Measurements from ENCODE around the gene TBC1D19. TPM values are rescaled to one million over a fixed set of nuclear protein-coding genes. Genes with fewer than 3 reads are reported as not detected.

TBC1D19 gene
- total RNA-seq, 1 experiment from 2014 or later = 12.8 TPM

DNA sequence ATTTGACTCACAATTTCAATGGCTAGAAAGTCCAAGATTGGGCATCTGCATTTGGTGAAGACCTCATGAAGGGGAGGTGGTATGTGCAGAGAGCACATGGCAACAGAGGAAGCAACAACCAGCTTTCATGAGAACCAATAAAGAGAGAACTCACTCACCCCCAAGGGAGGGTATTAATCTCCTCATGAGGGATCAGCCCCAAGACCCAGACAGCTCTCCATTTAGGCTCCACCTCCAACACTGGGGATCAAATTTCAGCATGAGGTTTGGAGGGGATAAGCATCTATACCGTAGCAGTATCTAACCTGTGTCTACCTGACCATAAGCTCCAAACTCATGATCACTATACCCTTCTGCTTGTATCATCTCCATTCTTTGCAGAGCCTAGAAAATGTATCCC lies 9.3 kb upstream of the TBC1D19 start:
- H3K27me3 ChIP-seq (ENCODE audit: insufficient read depth, low read depth) = no peaks in the 10 kb centered on the region
- H3K9me3 ChIP-seq (ENCODE audit: insufficient read depth, low read depth) = no peaks in the 10 kb centered on the region
- BruUV-seq (replicated peaks) = no TSS peak
- no peak overlapping the region for H3K4me2 ChIP-seq
- H3F3A ChIP-seq (ENCODE audit: insufficient read depth, low read depth) = peaks cover 2% of the 10 kb centered on the region; the same call in 1 of the 2 replicates
- no peaks in the 10 kb centered on the region for H4K20me1 ChIP-seq (ENCODE audit: insufficient read depth)
- H3K4me1 ChIP-seq (replicated peaks; ENCODE audit: insufficient read depth) = 0 out of 2 replicates have a peak, but pooled peaks cover 6% of the 10 kb centered on the region
- no peaks in the 10 kb centered on the region for H3K79me2 ChIP-seq (ENCODE audit: low read depth)
- H3K36me3 ChIP-seq (ENCODE audit: low read depth) = no peaks in the 10 kb centered on the region
- H3K4me3 ChIP-seq = no peak overlapping the region
- H3K27ac ChIP-seq = no peak overlapping the region
- CTCF ChIA-PET = no interaction called here
- intact Hi-C loops (cut with micrococcal nuclease; ENCODE audit: unreplicated experiment) = no loop called here
- no peak for DNase-seq
- TF ChIP-seq, protein P1, sequence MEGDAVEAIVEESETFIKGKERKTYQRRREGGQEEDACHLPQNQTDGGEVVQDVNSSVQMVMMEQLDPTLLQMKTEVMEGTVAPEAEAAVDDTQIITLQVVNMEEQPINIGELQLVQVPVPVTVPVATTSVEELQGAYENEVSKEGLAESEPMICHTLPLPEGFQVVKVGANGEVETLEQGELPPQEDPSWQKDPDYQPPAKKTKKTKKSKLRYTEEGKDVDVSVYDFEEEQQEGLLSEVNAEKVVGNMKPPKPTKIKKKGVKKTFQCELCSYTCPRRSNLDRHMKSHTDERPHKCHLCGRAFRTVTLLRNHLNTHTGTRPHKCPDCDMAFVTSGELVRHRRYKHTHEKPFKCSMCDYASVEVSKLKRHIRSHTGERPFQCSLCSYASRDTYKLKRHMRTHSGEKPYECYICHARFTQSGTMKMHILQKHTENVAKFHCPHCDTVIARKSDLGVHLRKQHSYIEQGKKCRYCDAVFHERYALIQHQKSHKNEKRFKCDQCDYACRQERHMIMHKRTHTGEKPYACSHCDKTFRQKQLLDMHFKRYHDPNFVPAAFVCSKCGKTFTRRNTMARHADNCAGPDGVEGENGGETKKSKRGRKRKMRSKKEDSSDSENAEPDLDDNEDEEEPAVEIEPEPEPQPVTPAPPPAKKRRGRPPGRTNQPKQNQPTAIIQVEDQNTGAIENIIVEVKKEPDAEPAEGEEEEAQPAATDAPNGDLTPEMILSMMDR (conservative IDR thresholded peaks at IDR 0.05) = no peak
- TF ChIP-seq EZH2 (IDR thresholded peaks at IDR 0.05; ENCODE audit: low read depth) = no peak
- no peaks in the 10 kb centered on the region for H3K9me2 ChIP-seq (ENCODE audit: insufficient read depth)
- H2AFZ ChIP-seq = no peak overlapping the region
- POLR2A ChIA-PET (ENCODE audit: unreplicated experiment) = no interaction called here

GRCh38 chr4:26576231-26576739 lies 7.6 kb upstream of the TBC1D19 start:
- Histone ChIP-seq H2AFZ (no peak overlapping the region), H3K4me2 (no peak overlapping the region)
- DNase-seq = no peak

DNA sequence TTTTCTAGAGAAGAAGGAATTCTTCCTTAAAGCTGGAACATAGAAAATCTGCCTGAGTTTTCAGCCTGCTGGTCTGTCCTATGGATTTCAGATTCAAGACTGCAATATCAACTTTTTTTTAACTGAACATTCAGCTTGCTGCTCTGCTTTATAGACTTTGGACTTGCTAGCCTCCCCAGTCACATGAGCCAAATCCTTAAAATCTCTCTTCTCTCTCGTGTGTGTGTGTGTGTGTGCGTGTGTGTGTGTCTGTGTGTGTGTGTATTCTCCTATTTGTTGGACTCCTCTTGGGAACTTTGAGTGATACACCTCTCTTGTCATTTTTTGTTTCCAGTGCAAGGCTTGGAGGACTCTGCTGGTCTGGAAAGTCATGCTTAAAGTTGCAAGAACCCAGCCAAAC lies 6.8 kb upstream of the TBC1D19 start:
- Histone ChIP-seq H2AFZ (no peak overlapping the region), H3K4me3 (no peak overlapping the region), H3F3A (ENCODE audit: insufficient read depth, low read depth) (no peaks in the 10 kb centered on the region), H3K4me1 (replicated peaks; ENCODE audit: insufficient read depth) (no peaks in the 10 kb centered on the region), H3K9me2 (ENCODE audit: insufficient read depth) (no peaks in the 10 kb centered on the region), H3K36me3 (ENCODE audit: low read depth) (no peaks in the 10 kb centered on the region), H3K9me3 (ENCODE audit: insufficient read depth, low read depth) (no peaks in the 10 kb centered on the region), H3K4me2 (no peak overlapping the region), H3K27ac (no peak overlapping the region), H3K27me3 (ENCODE audit: insufficient read depth, low read depth) (no peaks in the 10 kb centered on the region), H3K79me2 (ENCODE audit: low read depth) (no peaks in the 10 kb centered on the region), H4K20me1 (ENCODE audit: insufficient read depth) (no peaks in the 10 kb centered on the region)
- DNase-seq = no peak
- POLR2A ChIA-PET (ENCODE audit: unreplicated experiment) = no interaction called here
- intact Hi-C loops (cut with micrococcal nuclease; ENCODE audit: unreplicated experiment) = no loop called here
- BruUV-seq (replicated peaks) = no TSS peak
- CTCF ChIA-PET = no interaction called here
- no peak for TF ChIP-seq EZH2 (IDR thresholded peaks at IDR 0.05; ENCODE audit: low read depth)
- TF ChIP-seq, protein P1 (conservative IDR thresholded peaks at IDR 0.05) = no peak

More at GRCh38 chr4:26576231-26576739, 7.6 kb upstream of the TBC1D19 start:
- ChIA-PET POLR2A (ENCODE audit: unreplicated experiment) (no interaction called here), CTCF (no interaction called here)
- BruUV-seq (replicated peaks) = no TSS peak
- Histone ChIP-seq H3K4me1 (replicated peaks; ENCODE audit: insufficient read depth) (no peaks in the 10 kb centered on the region), H4K20me1 (ENCODE audit: insufficient read depth) (no peaks in the 10 kb centered on the region), H3K27me3 (ENCODE audit: insufficient read depth, low read depth) (no peaks in the 10 kb centered on the region), H3K9me3 (ENCODE audit: insufficient read depth, low read depth) (no peaks in the 10 kb centered on the region), H3K27ac (no peak overlapping the region), H3F3A (ENCODE audit: insufficient read depth, low read depth) (no peaks in the 10 kb centered on the region), H3K36me3 (ENCODE audit: low read depth) (no peaks in the 10 kb centered on the region), H3K4me3 (no peak overlapping the region), H3K9me2 (ENCODE audit: insufficient read depth) (no peaks in the 10 kb centered on the region), H3K79me2 (ENCODE audit: low read depth) (no peaks in the 10 kb centered on the region)
- intact Hi-C loops (cut with micrococcal nuclease; ENCODE audit: unreplicated experiment) = no loop called here
- TF ChIP-seq EZH2 (IDR thresholded peaks at IDR 0.05; ENCODE audit: low read depth) = no peak
- TF ChIP-seq, protein P1 (conservative IDR thresholded peaks at IDR 0.05) = no peak
